AG04449 (cell line): ENCODE data around the gene SLC22A12.

ENCODE experiments used
- CTCF ChIA-PET: fragments of 350-600 bp; formaldehyde crosslinking; extraction: SDS; loops from one replicate; lab custom pipeline; 2021; ENCODE audit warnings: antibody characterized with exemption; lab: Yijun Ruan, JAX
- POLR2A ChIA-PET: fragments of 400-600, 350-600 bp; formaldehyde crosslinking; extraction: SDS; loops from one replicate; lab custom pipeline; 2020; ENCODE audit warnings: antibody characterized with exemption, inconsistent platforms; lab: Yijun Ruan, JAX
- DNase-seq: peaks from one replicate; pipeline ENCODE4 v3.0.0-alpha.2; 2010; ENCODE audit warnings: low read depth, low spot score
- H3K4me3 ChIP-seq: 2 replicates; pipeline ENCODE4 v1.5.1; 2011; ENCODE audit warnings: low read depth, mild to moderate bottlenecking, control low read depth, low read length
- CTCF ChIP-seq: IDR thresholded peaks from one replicate; pipeline ENCODE4 v1.5.1; 2011; ENCODE audit warnings: mild to moderate bottlenecking, moderate library complexity, low read length, control low read depth, inconsistent platforms; ENCODE audit not compliant: insufficient read depth; ENCODE audit errors: missing control alignments

SLC22A12 gene

GRCh38 chr11:64601605-64602465, 10.8 kb downstream of the SLC22A12 start:
- TF ChIP-seq CTCF = no peak
- ChIA-PET CTCF (interaction anchor here (1.9 kb wide), 1 partner anchor 49 kb away, joined by 5 read pairs; no protein-coding TSS in a partner anchor), POLR2A (no interaction called here)
- H3K4me3 ChIP-seq = no peak overlapping the region
- DNase-seq = no peak

DNA sequence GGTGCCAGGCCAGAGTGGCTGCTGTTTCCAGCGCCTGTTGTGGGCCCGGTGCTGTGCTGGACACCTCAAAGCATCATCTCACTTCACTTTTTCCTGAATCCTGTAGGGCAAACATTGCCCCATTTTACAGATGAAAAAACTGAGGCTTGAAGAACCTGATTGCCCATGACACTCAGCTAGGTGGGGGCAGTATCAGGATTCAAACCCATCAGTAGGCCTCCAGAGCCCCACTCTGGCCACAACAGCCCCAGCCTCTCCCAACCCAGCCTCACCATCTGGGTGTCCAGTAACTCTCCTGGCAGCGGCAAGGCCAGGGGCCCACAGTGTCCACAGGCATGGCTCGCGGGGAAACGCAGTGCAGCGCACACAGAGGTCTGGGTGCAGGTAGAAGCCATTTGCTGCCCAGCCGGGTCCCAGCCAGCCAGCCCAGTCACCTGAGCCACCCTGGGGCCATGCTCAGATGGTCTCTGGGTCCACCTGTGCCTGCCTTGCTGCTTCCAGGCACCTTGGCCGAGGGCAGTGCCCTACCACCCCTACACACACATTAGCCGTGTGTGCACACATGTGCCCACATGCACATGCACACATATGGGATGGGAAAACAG, 11.5 kb downstream of the SLC22A12 start:
- CTCF ChIA-PET = interaction anchor here (1.4 kb wide), 1 partner anchor 154 kb away, joined by 4 read pairs; no protein-coding TSS in a partner anchor
- no peak for TF ChIP-seq CTCF
- POLR2A ChIA-PET = no interaction called here
- no peak overlapping the region for H3K4me3 ChIP-seq
- DNase-seq = no peak

DNA sequence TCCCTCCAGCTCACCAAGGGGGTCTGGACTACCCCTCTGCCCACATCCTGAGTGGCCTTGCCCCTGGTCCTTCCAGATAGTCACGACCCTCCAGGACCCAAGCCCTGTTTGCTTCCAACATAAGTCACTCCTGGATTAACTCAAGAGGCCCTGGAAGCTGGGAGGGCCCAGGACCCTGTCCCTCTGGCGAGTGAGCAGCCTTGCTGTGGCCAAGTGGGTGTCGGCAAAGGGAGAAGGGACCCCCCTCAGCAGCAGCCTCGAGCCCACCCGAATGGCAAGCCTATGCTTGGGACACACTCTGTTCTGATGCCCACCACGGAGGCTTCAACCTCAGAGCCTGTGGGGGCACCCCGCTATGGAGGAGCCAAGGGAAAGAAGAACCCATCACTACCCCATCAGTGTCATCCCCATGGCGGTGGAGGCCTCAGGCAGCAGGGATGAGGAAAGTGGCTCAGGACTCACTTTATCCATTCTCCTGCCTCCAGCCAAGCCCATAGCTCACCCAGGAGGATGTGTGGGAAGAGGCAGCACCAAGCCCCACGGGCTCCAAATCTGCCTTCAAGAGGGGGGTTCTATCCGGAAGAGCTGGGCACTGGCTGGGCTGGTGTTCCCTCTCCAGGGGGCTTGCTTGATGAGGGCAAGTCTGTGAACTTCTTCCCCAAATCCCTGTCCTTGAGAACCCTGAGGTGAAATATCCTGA, 12.5 kb downstream of the SLC22A12 start:
- ChIA-PET CTCF (interaction anchor here (1.4 kb wide), 1 partner anchor 155 kb away, joined by 4 read pairs; no protein-coding TSS in a partner anchor), POLR2A (interaction anchor here (0.6 kb wide), 1 partner anchor 635 kb away, joined by 3 read pairs; no protein-coding TSS in a partner anchor)
- DNase-seq = no peak
- H3K4me3 ChIP-seq = no peak overlapping the region
- no peak for TF ChIP-seq CTCF

DNA sequence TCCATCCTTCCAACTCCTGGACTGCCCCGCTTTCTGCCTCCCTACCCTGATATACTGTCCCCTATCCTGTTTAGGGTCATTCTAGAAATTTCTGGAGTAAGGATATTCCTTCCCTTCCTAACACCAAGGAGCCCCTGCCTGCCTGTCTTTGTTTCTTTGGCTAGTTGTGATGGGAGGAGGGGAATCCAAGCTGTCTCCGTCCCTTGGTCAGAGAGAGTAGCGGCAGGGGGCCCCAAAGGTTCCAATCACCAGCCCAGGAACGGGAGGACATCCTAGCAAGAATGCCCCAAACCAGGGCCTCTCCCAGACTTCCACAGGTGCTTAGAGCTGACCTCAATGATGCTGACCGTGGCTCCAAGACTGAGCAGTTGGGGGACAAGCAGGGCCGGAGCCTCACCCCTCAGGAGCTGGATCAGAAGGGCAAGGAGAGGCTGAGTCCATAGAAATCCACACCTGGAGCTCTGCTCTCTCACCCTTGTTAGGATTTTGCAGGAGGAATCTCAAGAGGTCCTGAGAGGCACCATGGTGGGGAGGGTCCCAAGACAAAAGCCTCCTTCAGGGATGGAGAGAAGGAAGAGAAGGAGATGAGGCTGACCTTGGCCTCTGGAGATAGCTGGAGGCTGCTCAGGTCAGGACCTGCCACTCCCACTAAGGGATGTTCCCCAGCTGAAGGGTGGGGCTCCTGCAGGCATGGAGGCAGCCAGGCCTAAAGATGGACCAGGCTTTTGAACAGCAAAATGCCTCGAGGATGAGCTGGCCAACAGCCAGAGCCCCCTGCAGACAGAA, 13.6 kb downstream of the SLC22A12 start:
- no peak for DNase-seq
- H3K4me3 ChIP-seq = no peak overlapping the region
- POLR2A ChIA-PET = interaction anchor here (0.6 kb wide), 1 partner anchor 636 kb away, joined by 3 read pairs; no protein-coding TSS in a partner anchor
- no peak for TF ChIP-seq CTCF
- CTCF ChIA-PET = interaction anchor here (0.5 kb wide), 1 partner anchor 84 kb away, joined by 3 read pairs; no protein-coding TSS in a partner anchor

GRCh38 chr11:64605244-64605560, 14.2 kb downstream of the SLC22A12 start:
- no peak overlapping the region for H3K4me3 ChIP-seq
- CTCF ChIA-PET = no interaction called here
- no peak for DNase-seq
- POLR2A ChIA-PET = no interaction called here
- TF ChIP-seq CTCF = no peak
